Spleen (tissue), 11 donors: Measurements from ENCODE around the gene IFT81. TPM values are rescaled to one million over a fixed set of nuclear protein-coding genes. Genes with fewer than 3 reads are reported as not detected.

Experiments
- DNase-seq: peaks from one replicate; pipeline ENCODE4 v3.0.0-alpha.2; 2020
- H3K27ac ChIP-seq, 8 donors: fragments of 200-600 bp; sonication (generic) in 7 of 8; 1 replicate in 4 of 8; 2 replicates in 4 of 8; pipeline versions ENCODE4 v1.5.0 to v1.8.0; 2016 to 2021; ENCODE audit warnings: inconsistent platforms in 4 of 8, mild to moderate bottlenecking in 4 of 8, moderate library complexity in 1 of 8
- H3K27me3 ChIP-seq, 7 donors: fragments of 200-600 bp; sonication (generic) in 6 of 7; replicated peaks in 1 of 7; 1 replicate in 4 of 7; 2 replicates in 3 of 7; pipeline versions ENCODE4 v1.5.0 to v1.8.0; 2016 to 2021; ENCODE audit warnings: inconsistent platforms in 3 of 7, mild to moderate bottlenecking in 1 of 7
- H3K36me3 ChIP-seq, 6 donors: fragments of 200-600 bp; sonication (generic) in 5 of 6; 1 replicate in 4 of 6; 2 replicates in 2 of 6; pipeline versions ENCODE4 v1.5.0 to v1.8.0; 2016 to 2021; ENCODE audit warnings: inconsistent platforms in 2 of 6
- H3K4me1 ChIP-seq, 6 donors: fragments of 200-600 bp; sonication (generic) in 5 of 6; 1 replicate in 3 of 6; 2 replicates in 3 of 6; pipeline versions ENCODE4 v1.5.0 to v1.8.0; 2016 to 2021; ENCODE audit warnings: inconsistent platforms in 3 of 6
- H3K4me3 ChIP-seq, 8 donors: fragments of 200-600 bp; sonication (generic) in 7 of 8; 1 replicate in 4 of 8; 2 replicates in 4 of 8; pipeline versions ENCODE4 v1.5.0 to v1.8.0; 2016 to 2021; ENCODE audit warnings: inconsistent platforms in 4 of 8, mild to moderate bottlenecking in 4 of 8, moderate library complexity in 2 of 8
- H3K9me3 ChIP-seq, 8 donors: fragments of 200-600 bp; sonication (generic) in 7 of 8; 1 replicate in 4 of 8; 2 replicates in 4 of 8; pipeline versions ENCODE4 v1.5.0 to v1.8.0; 2016 to 2021; ENCODE audit warnings: inconsistent platforms in 4 of 8
- POLR2A ChIP-seq, 3 donors: fragments of 450-650 bp; IDR thresholded peaks; one replicate each; pipeline ENCODE4 v1.5.1; 2017; ENCODE audit warnings: antibody characterized with exemption in 3 of 3, mild to moderate bottlenecking in 1 of 3
- POLR2AphosphoS5 ChIP-seq, 3 donors: sonication (generic); formaldehyde crosslinking; IDR thresholded peaks; one replicate each; pipeline ENCODE4 v1.5.1; 2017; ENCODE audit warnings: antibody characterized with exemption in 3 of 3
- WGBS, 5 donors: extraction: QIAGEN DNeasy Blood & Tissue Kit in 3 of 5; methylation state at CpG; one replicate each; pipeline versions ENCODE4 v1.1.5 to v1.1.7; 2013 to 2018; 5-methylcytosine and 5-hydroxymethylcytosine counted together
- intact Hi-C: fragments of 100-400 bp; cut with DNase I; formaldehyde crosslinking; loops from one replicate; pipeline ENCODE4 v1.15.0; 2023; ENCODE audit warnings: low total_unique reads
- polyA plus RNA-seq, 3 donors: library from polyadenylated mRNA; stranded (reverse); fragments of 200-250 nt; gene quantifications; one replicate each; pipeline ENCODE4 v1.2.1, GENCODE V29; 2013
- total RNA-seq, 7 donors: library from RNA; depleted of rRNA in 3 of 7; stranded (reverse); fragments of >200 nt in 3 of 7; fragmentation: NEBNext Ultra II Directional in 4 of 7; extraction: Animal tissue kit (Norgen Biotek cat#: 25700) in 4 of 7; gene quantifications; one replicate each; pipeline versions ENCODE4 v1.1.0 to v1.2.1, GENCODE V29; 2016 to 2021
- TF ChIP-seq, protein P1 (sequence below), 11 experiments: fragments of 200-600 bp in 7 of 11; fragments of 450-650 bp in 4 of 11; sonication (generic) in 4 of 11; IDR thresholded peaks in 8 of 11; conservative IDR thresholded peaks in 3 of 11; 1 replicate in 7 of 11; 2 replicates in 4 of 11; pipeline versions ENCODE4 v1.4.0 to v1.8.0; 2016 to 2021; ENCODE audit warnings: antibody characterized with exemption in 11 of 11, inconsistent platforms in 4 of 11, mild to moderate bottlenecking in 1 of 11
- donor health status: healthy with polysubstance abuse.
- donor health status: DM: no; HTN: no; CAD: no; lungs with moderate emphysema.
- donor health status: DM: no; HTN: no; CAD: no.
- donor health status: Bipolar disorder and iron deficiency.
- donor health status: healthy.
- donor health status: DM: no; HTN: no; CAD: no.
- donor health status: DM: yes; HTN: yes; CAD: no.

Gene IFT81
- total and polyA plus RNA-seq, 10 donors: 1.8 to 10.1 (median 5.2) TPM

- intact Hi-C loops: no loop called here
- Histone ChIP-seq H3K27ac (no peak overlapping the region), H3K4me3 (no peak overlapping the region), H3K27me3 (no peaks in the 10 kb centered on the region), H3K4me1 (no peaks in the 10 kb centered on the region), H3K36me3 (peaks cover 0 to 12% (median 0%) of the 10 kb centered on the region in 6 donors), H3K9me3 (peaks cover under 1 to 14% (median 5%) of the 10 kb centered on the region in 8 donors)
- 84 to 98% (median 89%) methylated on average over 1 of the region's 1 CpG for WGBS, 5 donors
- DNase-seq: no peak
- TF ChIP-seq POLR2A (IDR thresholded peaks at IDR 0.05) (no peak), POLR2AphosphoS5 (IDR thresholded peaks at IDR 0.05) (no peak)
- TF ChIP-seq, protein P1, sequence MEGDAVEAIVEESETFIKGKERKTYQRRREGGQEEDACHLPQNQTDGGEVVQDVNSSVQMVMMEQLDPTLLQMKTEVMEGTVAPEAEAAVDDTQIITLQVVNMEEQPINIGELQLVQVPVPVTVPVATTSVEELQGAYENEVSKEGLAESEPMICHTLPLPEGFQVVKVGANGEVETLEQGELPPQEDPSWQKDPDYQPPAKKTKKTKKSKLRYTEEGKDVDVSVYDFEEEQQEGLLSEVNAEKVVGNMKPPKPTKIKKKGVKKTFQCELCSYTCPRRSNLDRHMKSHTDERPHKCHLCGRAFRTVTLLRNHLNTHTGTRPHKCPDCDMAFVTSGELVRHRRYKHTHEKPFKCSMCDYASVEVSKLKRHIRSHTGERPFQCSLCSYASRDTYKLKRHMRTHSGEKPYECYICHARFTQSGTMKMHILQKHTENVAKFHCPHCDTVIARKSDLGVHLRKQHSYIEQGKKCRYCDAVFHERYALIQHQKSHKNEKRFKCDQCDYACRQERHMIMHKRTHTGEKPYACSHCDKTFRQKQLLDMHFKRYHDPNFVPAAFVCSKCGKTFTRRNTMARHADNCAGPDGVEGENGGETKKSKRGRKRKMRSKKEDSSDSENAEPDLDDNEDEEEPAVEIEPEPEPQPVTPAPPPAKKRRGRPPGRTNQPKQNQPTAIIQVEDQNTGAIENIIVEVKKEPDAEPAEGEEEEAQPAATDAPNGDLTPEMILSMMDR (IDR thresholded peaks at IDR 0.05 in 8 of 11, conservative IDR thresholded peaks at IDR 0.05 in 3 of 11): no peak
Measured at GRCh38 chr12:110180591-110181005, 56.4 kb downstream of the IFT81 start.

DNA sequence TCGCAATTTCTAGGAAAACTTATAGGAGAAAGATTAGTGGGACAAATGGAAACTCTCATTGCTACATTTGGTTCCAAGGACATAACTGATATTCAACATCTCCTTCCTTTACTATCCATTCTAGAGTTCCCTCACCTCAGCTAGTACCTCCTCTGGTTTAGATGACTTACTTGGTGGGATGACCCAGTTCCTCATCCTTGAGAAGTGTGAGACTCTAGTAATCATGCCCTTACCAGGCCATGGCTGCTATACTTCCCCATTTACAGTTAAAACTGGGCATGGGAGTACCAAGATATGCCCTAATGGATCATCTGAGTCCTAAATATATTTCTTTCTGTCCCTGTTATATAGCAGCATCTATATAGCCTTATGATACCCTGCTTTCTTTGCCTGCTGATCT, 58.1 kb downstream of the IFT81 start:
- Histone ChIP-seq H3K4me3 (no peak overlapping the region), H3K4me1 (no peaks in the 10 kb centered on the region), H3K9me3 (peaks cover 7 to 31% (median 19%) of the 10 kb centered on the region in 8 donors), H3K27ac (no peak overlapping the region), H3K27me3 (no peaks in the 10 kb centered on the region), H3K36me3 (peaks cover 0 to 17% (median 0%) of the 10 kb centered on the region in 6 donors)
- no peak for TF ChIP-seq POLR2A (IDR thresholded peaks at IDR 0.05)
- TF ChIP-seq, protein P1 (IDR thresholded peaks at IDR 0.05 in 8 of 11, conservative IDR thresholded peaks at IDR 0.05 in 3 of 11): no peak
- TF ChIP-seq POLR2AphosphoS5 (IDR thresholded peaks at IDR 0.05): no peak
- 97 to 100% (median 97%) methylated on average over 1 of the region's 1 CpG for WGBS, 5 donors
- no peak for DNase-seq
- intact Hi-C loops: no loop called here

GRCh38 chr12:110183386-110183785, 59.2 kb downstream of the IFT81 start:
- 87 to 95% (median 94%) methylated on average over 3 of the region's 3 CpGs for WGBS, 5 donors
- no peak for DNase-seq
- no peaks in the 10 kb centered on the region for H3K27me3 ChIP-seq
- peaks cover 0 to 17% (median 0%) of the 10 kb centered on the region in 6 donors for H3K36me3 ChIP-seq
- TF ChIP-seq, protein P1 (IDR thresholded peaks at IDR 0.05 in 8 of 11, conservative IDR thresholded peaks at IDR 0.05 in 3 of 11): no peak
- TF ChIP-seq POLR2A (IDR thresholded peaks at IDR 0.05): no peak
- no peak for TF ChIP-seq POLR2AphosphoS5 (IDR thresholded peaks at IDR 0.05)
- H3K27ac ChIP-seq: no peak overlapping the region
- no peak overlapping the region for H3K4me3 ChIP-seq
- peaks cover 7 to 32% (median 19%) of the 10 kb centered on the region in 8 donors for H3K9me3 ChIP-seq
- intact Hi-C loops: no loop called here
- no peaks in the 10 kb centered on the region for H3K4me1 ChIP-seq

- 90 to 99% (median 95%) methylated on average over 2 of the region's 2 CpGs for WGBS, 5 donors
Measured at GRCh38 chr12:110185626-110186025, 61.5 kb downstream of the IFT81 start.

More at GRCh38 chr12:110185626-110186025, 61.5 kb downstream of the IFT81 start:
- Histone ChIP-seq H3K4me1 (no peaks in the 10 kb centered on the region), H3K9me3 (peaks cover 7 to 32% (median 19%) of the 10 kb centered on the region in 8 donors), H3K27ac (no peak overlapping the region), H3K27me3 (no peaks in the 10 kb centered on the region), H3K4me3 (no peak overlapping the region), H3K36me3 (peaks cover 0 to 17% (median 0%) of the 10 kb centered on the region in 6 donors)
- no peak for TF ChIP-seq POLR2AphosphoS5 (IDR thresholded peaks at IDR 0.05)
- TF ChIP-seq, protein P1 (IDR thresholded peaks at IDR 0.05 in 8 of 11, conservative IDR thresholded peaks at IDR 0.05 in 3 of 11): no peak
- TF ChIP-seq POLR2A (IDR thresholded peaks at IDR 0.05): no peak
- no peak for DNase-seq
- intact Hi-C loops: no loop called here
